Neural progenitor cell (in vitro differentiated cells): Measurements from ENCODE around the gene TEX13B. TPM values are rescaled to one million over a fixed set of nuclear protein-coding genes. Genes with fewer than 3 reads are reported as not detected.

Experiments
- DNase-seq: peaks from one replicate; pipeline ENCODE4 v3.0.0-alpha.2; 2016; ENCODE audit warnings: low spot score
- H2AFZ ChIP-seq: fragments of 200-600 bp; sonication (generic); replicated peaks from 2 replicates; pipeline ENCODE4 v1.6.1; 2016; ENCODE audit warnings: antibody characterized with exemption
- H3F3A ChIP-seq: fragments of 200-600 bp; sonication (generic); 2 replicates; pipeline ENCODE4 v1.6.1; 2016; ENCODE audit warnings: antibody characterized with exemption, low read depth
- H3K27ac ChIP-seq: fragments of 200-600 bp; sonication (generic); 2 replicates; pipeline ENCODE4 v1.5.1; 2016; ENCODE audit warnings: mild to moderate bottlenecking
- H3K27me3 ChIP-seq: fragments of 200-600 bp; sonication (generic); 2 replicates; pipeline ENCODE4 v1.6.1; 2016; ENCODE audit warnings: mild to moderate bottlenecking, moderate library complexity
- H3K36me3 ChIP-seq: fragments of 200-600 bp; sonication (generic); 2 replicates; pipeline ENCODE4 v1.5.1; 2016
- H3K4me1 ChIP-seq: fragments of 200-600 bp; sonication (generic); 2 replicates; pipeline ENCODE4 v1.6.1; 2016; ENCODE audit warnings: mixed run types
- H3K4me2 ChIP-seq: fragments of 200-600 bp; sonication (generic); 2 replicates; pipeline ENCODE4 v1.6.1; 2016
- H3K4me3 ChIP-seq: fragments of 200-600 bp; sonication (generic); 2 replicates; pipeline ENCODE4 v1.5.1; 2016
- H3K79me2 ChIP-seq: fragments of 200-600 bp; sonication (generic); 2 replicates; pipeline ENCODE4 v1.6.1; 2016; ENCODE audit warnings: low read depth
- H3K9ac ChIP-seq: fragments of 200-600 bp; sonication (generic); 2 replicates; pipeline ENCODE4 v1.6.1; 2016
- H3K9me3 ChIP-seq: fragments of 200-600 bp; sonication (generic); 2 replicates; pipeline ENCODE4 v1.5.1; 2016; ENCODE audit warnings: low read depth
- H4K20me1 ChIP-seq: fragments of 200-600 bp; sonication (generic); 2 replicates; pipeline ENCODE4 v1.6.1; 2016; ENCODE audit warnings: low read depth
- H3K27ac Mint-ChIP-seq: 3 replicates; pipeline ENCODE4 v1.8.0; 2021; ENCODE audit warnings: mixed read lengths
- H3K27me3 Mint-ChIP-seq: 2 replicates; pipeline ENCODE4 v1.8.0; 2022; ENCODE audit warnings: low read depth, mild to moderate bottlenecking, inconsistent platforms, moderate library complexity, mixed read lengths; ENCODE audit not compliant: insufficient read depth
- H3K36me3 Mint-ChIP-seq: 3 replicates; pipeline ENCODE4 v1.8.0; 2021; ENCODE audit warnings: mixed read lengths
- H3K4me1 Mint-ChIP-seq: 3 replicates; pipeline ENCODE4 v1.8.0; 2021; ENCODE audit warnings: mixed read lengths
- H3K4me3 Mint-ChIP-seq: 3 replicates; pipeline ENCODE4 v1.8.0; 2021; ENCODE audit warnings: mild to moderate bottlenecking, moderate library complexity, mixed read lengths
- H3K9me3 Mint-ChIP-seq: 3 replicates; pipeline ENCODE4 v1.8.0; 2020; ENCODE audit warnings: mixed read lengths
- CTCF ChIP-seq: fragments of 200-600 bp; sonication (generic); IDR thresholded peaks from 2 replicates; pipeline ENCODE4 v1.5.1; 2017; ENCODE audit warnings: antibody characterized with exemption, mild to moderate bottlenecking
- EZH2 ChIP-seq: fragments of 200-600 bp; sonication (generic); IDR thresholded peaks from 2 replicates; pipeline ENCODE4 v1.6.1; 2017; ENCODE audit warnings: antibody characterized with exemption, mild to moderate bottlenecking, moderate library complexity
- EZH2phosphoT487 ChIP-seq: fragments of 200-600 bp; sonication (generic); IDR thresholded peaks from 2 replicates; pipeline ENCODE4 v1.6.1; 2017; ENCODE audit warnings: antibody characterized with exemption
- total RNA-seq: library from RNA; depleted of rRNA; stranded (reverse); fragments of >200 nt; gene quantifications from 2 replicates; pipeline ENCODE4 v1.2.3, GENCODE V29; 2015; ENCODE audit warnings: low replicate concordance

The TEX13B gene
- total RNA-seq, 1 donor from 2014 or later, result not detected

DNA sequence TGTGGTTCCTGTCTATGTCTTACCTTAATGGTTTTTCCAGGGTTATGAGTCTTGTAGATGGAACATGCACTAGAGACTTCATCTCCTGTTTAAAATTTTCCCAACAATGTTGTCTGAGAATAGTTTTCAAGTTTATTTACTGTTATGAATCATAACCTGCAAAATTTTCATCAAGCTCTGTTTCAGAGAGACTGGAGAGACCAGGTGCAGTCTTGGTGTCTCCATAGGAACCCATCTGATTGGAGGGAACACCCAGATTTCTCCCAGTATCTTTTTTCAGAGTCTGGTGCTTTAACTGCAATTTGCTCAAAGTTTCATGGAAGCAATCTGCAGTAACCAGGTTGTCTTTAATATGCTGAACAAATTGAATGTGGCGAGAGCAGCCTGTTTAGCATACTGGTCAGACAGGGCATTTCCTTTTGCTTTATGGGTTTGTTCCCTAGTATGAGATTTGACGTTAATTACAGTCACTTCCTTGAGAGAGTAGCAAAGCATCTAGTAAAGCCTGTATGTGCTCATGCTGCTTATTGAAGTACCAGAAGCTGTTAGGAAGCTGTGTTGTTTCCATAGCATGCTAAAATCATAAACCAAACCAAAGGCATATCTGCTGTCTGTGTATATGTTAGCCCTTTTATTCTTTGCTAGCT lies 43.9 kb upstream of the TEX13B start:
- H3K27ac ChIP-seq, result no peak overlapping the region
- TF ChIP-seq CTCF (no peak), EZH2 (no peak), EZH2phosphoT487 (no peak)
- no peak overlapping the region for H3K4me2 ChIP-seq
- no peaks in the 10 kb centered on the region for H3F3A ChIP-seq
- Mint-ChIP-seq H3K4me3 (no peak overlapping the region), H3K27ac (no peak overlapping the region), H3K9me3 (no peaks in the 10 kb centered on the region), H3K4me1 (no peaks in the 10 kb centered on the region), H3K36me3 (no peaks in the 10 kb centered on the region), H3K27me3 (peaks cover 2% of the 10 kb centered on the region)
- H4K20me1 ChIP-seq, result no peaks in the 10 kb centered on the region
- DNase-seq, result no peak
- no peaks in the 10 kb centered on the region for H3K79me2 ChIP-seq
- no peaks in the 10 kb centered on the region for H3K27me3 ChIP-seq
- no peaks in the 10 kb centered on the region for H3K36me3 ChIP-seq
- no peak overlapping the region for H3K4me3 ChIP-seq
- no peak overlapping the region for H2AFZ ChIP-seq
- H3K4me1 ChIP-seq, result no peaks in the 10 kb centered on the region
- H3K9ac ChIP-seq, result no peak overlapping the region
- peaks cover 7% of the 10 kb centered on the region for H3K9me3 ChIP-seq

DNA sequence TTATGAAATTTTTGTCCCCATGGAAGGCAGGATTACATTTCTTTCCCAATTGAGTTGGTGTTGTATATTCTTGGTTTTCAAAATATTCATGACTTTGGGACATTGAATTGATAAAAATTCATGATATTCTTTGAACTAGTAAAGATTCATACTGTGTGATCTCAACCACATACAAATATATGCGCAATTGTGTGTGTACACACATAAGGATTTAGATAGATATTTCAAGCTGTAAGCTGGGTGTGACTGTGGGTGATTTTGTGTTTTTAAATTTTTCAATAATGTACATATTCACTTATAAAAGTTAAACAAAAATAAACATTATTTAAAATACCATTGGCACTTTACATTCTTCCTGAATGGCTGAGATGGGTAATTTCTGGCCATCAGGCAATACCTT lies 43.2 kb upstream of the TEX13B start:
- H3K36me3 Mint-ChIP-seq, result no peaks in the 10 kb centered on the region
- no peaks in the 10 kb centered on the region for H3K4me1 Mint-ChIP-seq
- no peak overlapping the region for H3K27ac ChIP-seq
- H3K79me2 ChIP-seq, result no peaks in the 10 kb centered on the region
- TF ChIP-seq CTCF (no peak), EZH2phosphoT487 (no peak), EZH2 (no peak)
- H3F3A ChIP-seq, result no peaks in the 10 kb centered on the region
- H3K9me3 Mint-ChIP-seq, result no peaks in the 10 kb centered on the region
- H2AFZ ChIP-seq, result no peak overlapping the region
- peaks cover 7% of the 10 kb centered on the region for H3K9me3 ChIP-seq
- no peaks in the 10 kb centered on the region for H3K27me3 ChIP-seq
- H3K27ac Mint-ChIP-seq, result no peak overlapping the region
- H3K9ac ChIP-seq, result no peak overlapping the region
- H3K4me3 Mint-ChIP-seq, result no peak overlapping the region
- H3K4me2 ChIP-seq, result no peak overlapping the region
- no peak overlapping the region for H3K4me3 ChIP-seq
- H3K27me3 Mint-ChIP-seq, result no peaks in the 10 kb centered on the region
- no peak for DNase-seq
- H4K20me1 ChIP-seq, result no peaks in the 10 kb centered on the region
- no peaks in the 10 kb centered on the region for H3K36me3 ChIP-seq
- no peaks in the 10 kb centered on the region for H3K4me1 ChIP-seq

DNA sequence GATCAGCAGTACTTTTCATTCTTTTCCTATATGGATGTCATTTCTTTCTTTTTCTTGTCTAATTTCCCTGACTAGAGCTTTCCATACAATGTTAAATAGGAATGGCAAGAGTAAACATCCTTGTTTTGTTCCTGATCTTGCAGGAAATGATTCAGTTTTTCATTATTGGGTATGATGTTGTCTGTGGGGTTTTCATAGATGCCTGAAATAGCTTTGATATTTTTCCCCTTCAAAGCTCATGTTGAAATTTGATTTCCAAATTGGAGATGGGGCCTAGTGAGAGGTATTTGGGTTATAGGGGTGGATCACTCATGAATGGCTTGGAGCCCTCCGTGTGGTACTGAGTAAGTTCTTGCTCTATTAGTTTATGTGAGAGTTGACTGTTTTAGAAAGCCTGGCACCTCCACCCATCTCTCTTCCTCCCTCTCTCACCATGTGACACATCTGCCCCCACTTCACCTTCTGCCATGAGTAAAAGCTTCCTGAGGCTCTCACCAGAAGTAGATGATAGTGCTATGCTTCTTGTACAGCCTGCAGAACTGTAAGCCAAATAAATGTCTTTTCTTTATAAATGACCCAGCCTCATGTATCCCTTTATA lies 40.4 kb upstream of the TEX13B start:
- Mint-ChIP-seq H3K27me3 (peaks cover 5% of the 10 kb centered on the region), H3K4me3 (no peak overlapping the region), H3K4me1 (no peaks in the 10 kb centered on the region), H3K27ac (no peak overlapping the region), H3K36me3 (no peaks in the 10 kb centered on the region), H3K9me3 (no peaks in the 10 kb centered on the region)
- Histone ChIP-seq H3K27ac (no peak overlapping the region), H3K36me3 (no peaks in the 10 kb centered on the region), H3K27me3 (no peaks in the 10 kb centered on the region), H3K9me3 (peaks cover 7% of the 10 kb centered on the region), H3K4me1 (no peaks in the 10 kb centered on the region), H3K4me2 (no peak overlapping the region), H3K79me2 (no peaks in the 10 kb centered on the region), H2AFZ (no peak overlapping the region), H3F3A (no peaks in the 10 kb centered on the region), H3K4me3 (no peak overlapping the region), H3K9ac (no peak overlapping the region), H4K20me1 (no peaks in the 10 kb centered on the region)
- TF ChIP-seq CTCF, result no peak
- TF ChIP-seq EZH2phosphoT487, result no peak
- TF ChIP-seq EZH2, result no peak
- no peak for DNase-seq
